ENCODE data around the gene TTC27. TPM values are rescaled to one million over a fixed set of nuclear protein-coding genes. Genes with fewer than 3 reads are reported as not detected.
A peak's percentile ranks its signal among the peaks of the same experiment; 100 is the strongest.

Gene TTC27
- total and polyA plus RNA-seq, 4 donors: 3.5 to 13.5 (median 6.3) TPM

DNA sequence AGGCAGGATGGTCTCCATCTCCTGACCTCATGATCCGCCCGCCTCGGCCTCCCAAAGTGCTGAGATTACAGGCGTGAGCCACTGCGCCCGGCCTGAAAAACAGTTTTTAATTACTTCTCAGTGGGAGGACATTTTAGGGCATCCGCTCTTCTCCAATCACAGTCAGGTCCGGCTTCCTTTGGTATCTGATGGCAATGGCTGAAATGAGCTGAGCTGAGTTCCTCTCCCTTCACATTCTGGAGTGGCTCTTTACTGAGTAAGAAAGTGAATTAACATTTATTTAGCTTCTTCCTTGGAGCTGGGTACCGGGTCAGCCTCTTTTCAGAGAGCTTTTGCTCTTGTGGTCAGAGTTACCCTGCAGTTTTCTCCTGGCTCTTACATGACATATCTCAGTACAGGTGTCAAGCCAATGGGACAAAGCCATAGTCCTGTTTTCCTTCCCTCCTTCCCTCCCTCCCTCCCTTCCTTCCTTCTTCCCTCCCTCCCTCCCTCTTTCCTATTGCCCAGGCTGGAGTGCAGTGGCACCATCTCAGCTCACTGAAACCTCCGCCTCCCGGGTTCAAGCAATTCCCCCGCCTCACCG is 1.1 kb upstream of the TTC27 start:
- Histone ChIP-seq H3K36me3 (ENCODE audit: control insufficient read depth in 4 of 4, insufficient read depth in 3 of 4, low read depth in 1 of 4, low read length in 3 of 4) (peaks cover 0 to 10% (median under 1%) of the 10 kb centered on the region in 4 donors), H3K27me3 (ENCODE audit: control insufficient read depth in 4 of 4, insufficient read depth in 4 of 4, low read length in 3 of 4) (no peaks in the 10 kb centered on the region), H3K27ac (ENCODE audit: low read depth in 1 of 2, low read length in 2 of 2) (no peak overlapping the region), H3K9me3 (ENCODE audit: control insufficient read depth in 4 of 4, low read length in 3 of 4) (no peaks in the 10 kb centered on the region), H3K4me3 (ENCODE audit: low read depth in 1 of 3, low read length in 3 of 3) (no peak overlapping the region), H3K4me1 (ENCODE audit: control insufficient read depth in 4 of 4, insufficient read depth in 4 of 4, low read length in 3 of 4) (peaks cover 3 to 11% (median 6%) of the 10 kb centered on the region in 4 donors), H3K9ac (ENCODE audit: low read depth in 1 of 2, low read length in 2 of 2) (no peak overlapping the region)
- 70% methylated on average over 13 of the region's 13 CpGs for WGBS
- DNase-seq (ENCODE audit: low spot score): no peak
- TF ChIP-seq GABPA (IDR thresholded peaks at IDR 0.05 in 1 of 2, conservative IDR thresholded peaks at IDR 0.05 in 1 of 2) (no peak), YY1 (IDR thresholded peaks at IDR 0.05) (no peak)

GRCh38 chr2:32627441-32627813 is 423 bp upstream of the TTC27 start:
- Histone ChIP-seq H3K4me3 (ENCODE audit: low read depth in 1 of 3, low read length in 3 of 3) (peak overlapping the region; percentile 94 to 97 (median 94)), H3K36me3 (ENCODE audit: control insufficient read depth in 4 of 4, insufficient read depth in 3 of 4, low read depth in 1 of 4, low read length in 3 of 4) (peaks cover 0 to 7% (median under 1%) of the 10 kb centered on the region in 4 donors), H3K9ac (ENCODE audit: low read depth in 1 of 2, low read length in 2 of 2) (peak overlapping the region; percentile 41 to 71), H3K27me3 (ENCODE audit: control insufficient read depth in 4 of 4, insufficient read depth in 4 of 4, low read length in 3 of 4) (no peaks in the 10 kb centered on the region), H3K9me3 (ENCODE audit: control insufficient read depth in 4 of 4, low read length in 3 of 4) (no peaks in the 10 kb centered on the region), H3K27ac (ENCODE audit: low read depth in 1 of 2, low read length in 2 of 2) (peak overlapping the region; percentile 35 to 42), H3K4me1 (ENCODE audit: control insufficient read depth in 4 of 4, insufficient read depth in 4 of 4, low read length in 3 of 4) (peaks cover 3 to 11% (median 6%) of the 10 kb centered on the region in 4 donors)
- peak; percentile 47 for DNase-seq (ENCODE audit: low spot score)
- WGBS: 2% methylated on average over 16 of the region's 16 CpGs
- TF ChIP-seq SP1 (IDR thresholded peaks at IDR 0.05) (no peak), RXRA (IDR thresholded peaks at IDR 0.05) (no peak), ZBTB33 (IDR thresholded peaks at IDR 0.05) (no peak), FOXA2 (IDR thresholded peaks at IDR 0.05) (no peak), MAX (IDR thresholded peaks at IDR 0.05) (no peak), FOXA1 (IDR thresholded peaks at IDR 0.05) (no peak), GABPA (IDR thresholded peaks at IDR 0.05 in 1 of 2, conservative IDR thresholded peaks at IDR 0.05 in 1 of 2) (no peak), HNF4A (conservative IDR thresholded peaks at IDR 0.05) (no peak), ATF3 (IDR thresholded peaks at IDR 0.05) (no peak), TAF1 (conservative IDR thresholded peaks at IDR 0.05) (no peak)

DNA sequence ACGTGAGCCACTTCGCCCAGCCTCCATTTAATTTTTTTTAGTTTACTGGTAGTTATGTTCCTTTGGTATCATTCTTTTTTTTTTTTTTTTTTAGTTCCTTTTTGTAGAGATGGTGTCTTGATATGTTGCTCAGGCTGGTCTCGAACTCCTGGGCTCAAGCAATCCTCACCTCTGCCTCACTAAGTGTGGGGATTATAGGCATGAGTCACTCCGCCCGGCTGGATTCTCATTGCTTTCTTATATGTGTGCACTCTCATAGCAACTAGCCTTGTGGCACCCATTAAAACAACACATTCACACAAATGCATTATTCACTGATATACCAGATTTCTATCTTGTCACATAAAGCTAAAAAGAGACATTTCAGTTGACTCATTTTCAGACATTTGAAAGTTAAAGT is 4.2 kb downstream of the TTC27 start:
- no peak for DNase-seq (ENCODE audit: low spot score)
- no peak overlapping the region for H3K9ac ChIP-seq (ENCODE audit: low read depth in 1 of 2, low read length in 2 of 2)
- H3K4me1 ChIP-seq (ENCODE audit: control insufficient read depth in 4 of 4, insufficient read depth in 4 of 4, low read length in 3 of 4): peaks cover 3 to 11% (median 6%) of the 10 kb centered on the region in 4 donors
- no peak overlapping the region for H3K4me3 ChIP-seq (ENCODE audit: low read depth in 1 of 3, low read length in 3 of 3)
- H3K27ac ChIP-seq (ENCODE audit: low read depth in 1 of 2, low read length in 2 of 2): no peak overlapping the region
- 92% methylated on average over 5 of the region's 5 CpGs for WGBS
- no peaks in the 10 kb centered on the region for H3K27me3 ChIP-seq (ENCODE audit: control insufficient read depth in 4 of 4, insufficient read depth in 4 of 4, low read length in 3 of 4)
- no peak for TF ChIP-seq EGR1 (IDR thresholded peaks at IDR 0.05; ENCODE audit: low read depth in 2 of 2)
- TF ChIP-seq CTCF (IDR thresholded peaks at IDR 0.05; ENCODE audit: low read depth, low read length, missing input control): no peak
- TF ChIP-seq RXRA (IDR thresholded peaks at IDR 0.05): no peak
- TF ChIP-seq NR2F2 (IDR thresholded peaks at IDR 0.05): no peak
- no peak for TF ChIP-seq HNF4A (conservative IDR thresholded peaks at IDR 0.05)
- no peak for TF ChIP-seq YY1 (IDR thresholded peaks at IDR 0.05)
- TF ChIP-seq, protein P1, sequence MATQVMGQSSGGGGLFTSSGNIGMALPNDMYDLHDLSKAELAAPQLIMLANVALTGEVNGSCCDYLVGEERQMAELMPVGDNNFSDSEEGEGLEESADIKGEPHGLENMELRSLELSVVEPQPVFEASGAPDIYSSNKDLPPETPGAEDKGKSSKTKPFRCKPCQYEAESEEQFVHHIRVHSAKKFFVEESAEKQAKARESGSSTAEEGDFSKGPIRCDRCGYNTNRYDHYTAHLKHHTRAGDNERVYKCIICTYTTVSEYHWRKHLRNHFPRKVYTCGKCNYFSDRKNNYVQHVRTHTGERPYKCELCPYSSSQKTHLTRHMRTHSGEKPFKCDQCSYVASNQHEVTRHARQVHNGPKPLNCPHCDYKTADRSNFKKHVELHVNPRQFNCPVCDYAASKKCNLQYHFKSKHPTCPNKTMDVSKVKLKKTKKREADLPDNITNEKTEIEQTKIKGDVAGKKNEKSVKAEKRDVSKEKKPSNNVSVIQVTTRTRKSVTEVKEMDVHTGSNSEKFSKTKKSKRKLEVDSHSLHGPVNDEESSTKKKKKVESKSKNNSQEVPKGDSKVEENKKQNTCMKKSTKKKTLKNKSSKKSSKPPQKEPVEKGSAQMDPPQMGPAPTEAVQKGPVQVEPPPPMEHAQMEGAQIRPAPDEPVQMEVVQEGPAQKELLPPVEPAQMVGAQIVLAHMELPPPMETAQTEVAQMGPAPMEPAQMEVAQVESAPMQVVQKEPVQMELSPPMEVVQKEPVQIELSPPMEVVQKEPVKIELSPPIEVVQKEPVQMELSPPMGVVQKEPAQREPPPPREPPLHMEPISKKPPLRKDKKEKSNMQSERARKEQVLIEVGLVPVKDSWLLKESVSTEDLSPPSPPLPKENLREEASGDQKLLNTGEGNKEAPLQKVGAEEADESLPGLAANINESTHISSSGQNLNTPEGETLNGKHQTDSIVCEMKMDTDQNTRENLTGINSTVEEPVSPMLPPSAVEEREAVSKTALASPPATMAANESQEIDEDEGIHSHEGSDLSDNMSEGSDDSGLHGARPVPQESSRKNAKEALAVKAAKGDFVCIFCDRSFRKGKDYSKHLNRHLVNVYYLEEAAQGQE (IDR thresholded peaks at IDR 0.05): no peak
- TF ChIP-seq FOXA1 (IDR thresholded peaks at IDR 0.05): no peak
- TF ChIP-seq HNF4G (IDR thresholded peaks at IDR 0.05): no peak
- no peak for TF ChIP-seq MAX (IDR thresholded peaks at IDR 0.05)
- TF ChIP-seq ATF3 (IDR thresholded peaks at IDR 0.05): no peak
- no peak for TF ChIP-seq JUND (IDR thresholded peaks at IDR 0.05)
- TF ChIP-seq RAD21 (IDR thresholded peaks at IDR 0.05): no peak
- TF ChIP-seq TAF1 (conservative IDR thresholded peaks at IDR 0.05): no peak
- H3K9me3 ChIP-seq (ENCODE audit: control insufficient read depth in 4 of 4, low read length in 3 of 4): no peaks in the 10 kb centered on the region
- peaks cover 0 to 32% (median 12%) of the 10 kb centered on the region in 4 donors for H3K36me3 ChIP-seq (ENCODE audit: control insufficient read depth in 4 of 4, insufficient read depth in 3 of 4, low read depth in 1 of 4, low read length in 3 of 4)

All from liver (tissue), 9 donors.